ENCODE results near the gene GRK3. TPM values are rescaled to one million over a fixed set of nuclear protein-coding genes. Genes with fewer than 3 reads are reported as not detected.

Gene GRK3
- total RNA-seq, 1 experiment from 2014 or later, result 14.6 TPM

- H3K27me3 ChIP-seq (ENCODE audit: insufficient read depth, low read length), result no peaks in the 10 kb centered on the region
- ChIA-PET CTCF (no interaction called here), RAD21 (ENCODE audit: low non-redundant PET in 1 of 2, low total read pairs in 2 of 2, uncharacterized antibody in 2 of 2, unreplicated experiment in 2 of 2) (no interaction called here), POLR2A (no interaction called here)
- no peaks in the 10 kb centered on the region for H3K9me2 ChIP-seq (ENCODE audit: insufficient read depth)
- no peak overlapping the region for H2AFZ ChIP-seq (ENCODE audit: low read depth, low read length, poor library complexity, severe bottlenecking)
- intact Hi-C loops (cut with micrococcal nuclease), result no loop called here
- no peaks in the 10 kb centered on the region for H3K9me3 ChIP-seq (ENCODE audit: control insufficient read depth in 1 of 2, insufficient read depth in 1 of 2, low read depth in 1 of 2, low read length in 2 of 2)
- H3K79me2 ChIP-seq (ENCODE audit: insufficient read depth, low read length), result no peaks in the 10 kb centered on the region
- no peaks in the 10 kb centered on the region for H4K20me1 ChIP-seq (ENCODE audit: insufficient read depth)
- no peak overlapping the region for H3K4me2 ChIP-seq (ENCODE audit: low read length)
- DNase-seq (ENCODE audit: low read depth, low spot score) (no peak), ATAC-seq (no peak)
- TF ChIP-seq CEBPB (IDR thresholded peaks at IDR 0.05; ENCODE audit: low read depth) (no peak), YY1 (IDR thresholded peaks at IDR 0.05; ENCODE audit: extremely low read depth, insufficient replicate concordance, low read depth, low read length) (no peak), ELF1 (IDR thresholded peaks at IDR 0.05; ENCODE audit: borderline replicate concordance, low read depth) (no peak), POLR2A (IDR thresholded peaks at IDR 0.05; ENCODE audit: borderline replicate concordance, extremely low read depth, insufficient read depth, insufficient read length) (no peak), EZH2 (IDR thresholded peaks at IDR 0.05) (no peak), ZBTB33 (IDR thresholded peaks at IDR 0.05; ENCODE audit: extremely low read depth, insufficient replicate concordance, low read length) (no peak), SP1 (IDR thresholded peaks at IDR 0.05; ENCODE audit: low read depth) (no peak), EGR1 (IDR thresholded peaks at IDR 0.05; ENCODE audit: low read depth) (no peak), ZNF274 (IDR thresholded peaks at IDR 0.05; ENCODE audit: low read depth, low read length) (no peak), POLR2AphosphoS5 (IDR thresholded peaks at IDR 0.05; ENCODE audit: low read depth, low read length) (no peak), ZFX (IDR thresholded peaks at IDR 0.05) (no peak), RAD21 (IDR thresholded peaks at IDR 0.05; ENCODE audit: low read depth) (no peak), CBX3 (IDR thresholded peaks at IDR 0.05; ENCODE audit: low read depth) (no peak), SRF (IDR thresholded peaks at IDR 0.05; ENCODE audit: low read depth) (no peak), FOSL1 (IDR thresholded peaks at IDR 0.05; ENCODE audit: low read depth) (no peak), JUND (IDR thresholded peaks at IDR 0.05) (no peak), SIN3A (IDR thresholded peaks at IDR 0.05; ENCODE audit: low read depth) (no peak), TCF7L2 (IDR thresholded peaks at IDR 0.05; ENCODE audit: borderline replicate concordance, extremely low read depth, insufficient read depth, insufficient read length) (no peak)
- TF ChIP-seq, protein P1, sequence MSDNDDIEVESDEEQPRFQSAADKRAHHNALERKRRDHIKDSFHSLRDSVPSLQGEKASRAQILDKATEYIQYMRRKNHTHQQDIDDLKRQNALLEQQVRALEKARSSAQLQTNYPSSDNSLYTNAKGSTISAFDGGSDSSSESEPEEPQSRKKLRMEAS (IDR thresholded peaks at IDR 0.05), result no peak
- H3K36me3 ChIP-seq (ENCODE audit: control insufficient read depth in 1 of 2, insufficient read depth in 2 of 2, low read length in 2 of 2), result no peaks in the 10 kb centered on the region
- no peak overlapping the region for H3K9ac ChIP-seq (ENCODE audit: low read length)
- peaks cover 3 to 13% of the 10 kb centered on the region in 2 experiments; a peak in 1 of 4 replicates for H3K4me1 ChIP-seq (ENCODE audit: control insufficient read depth in 1 of 2, insufficient read depth in 2 of 2, low read length in 2 of 2)
- H3K27ac ChIP-seq (ENCODE audit: low read depth, low read length), result no peak overlapping the region
- BruUV-seq (replicated peaks), result no TSS peak
- H3K4me3 ChIP-seq (replicated peaks in 1 of 2; ENCODE audit: low read depth in 1 of 2, low read length in 2 of 2), result no peak overlapping the region
Observed at GRCh38 chr22:25644122-25644521, 79.6 kb downstream of the GRK3 start.
